ENCODE measurements around the gene KRT31.

KRT31 gene

GRCh38 chr17:41416479-41416878, 19.1 kb upstream of the KRT31 start:
- H2AFZ ChIP-seq (ENCODE audit: low read depth, low read length): no peak overlapping the region
- no peak for DNase-seq
- H3K27ac ChIP-seq (ENCODE audit: low read length): no peak overlapping the region
- no peak overlapping the region for H3K4me2 ChIP-seq (ENCODE audit: insufficient read depth, low read length)
- peaks cover 9% of the 10 kb centered on the region for H3K27me3 ChIP-seq (ENCODE audit: insufficient read depth, low read length, poor library complexity)
- no peak overlapping the region for H3K9ac ChIP-seq (ENCODE audit: low read depth, low read length)
- H3K36me3 ChIP-seq (ENCODE audit: insufficient read depth, low read length): no peaks in the 10 kb centered on the region
- no peaks in the 10 kb centered on the region for H3K9me3 ChIP-seq (ENCODE audit: insufficient read depth, low read length, severe bottlenecking)
- H3K4me3 ChIP-seq (ENCODE audit: low read depth in 1 of 2, low read length in 2 of 2): no peak overlapping the region
- ATAC-seq (ENCODE audit: insufficient read depth, low read depth): no peak
- no peaks in the 10 kb centered on the region for H3K79me2 ChIP-seq (ENCODE audit: insufficient read depth, low read length)
- TF ChIP-seq EZH2 (IDR thresholded peaks at IDR 0.05; ENCODE audit: borderline replicate concordance, low read depth, low read length, severe bottlenecking): no peak
- TF ChIP-seq, protein P1, sequence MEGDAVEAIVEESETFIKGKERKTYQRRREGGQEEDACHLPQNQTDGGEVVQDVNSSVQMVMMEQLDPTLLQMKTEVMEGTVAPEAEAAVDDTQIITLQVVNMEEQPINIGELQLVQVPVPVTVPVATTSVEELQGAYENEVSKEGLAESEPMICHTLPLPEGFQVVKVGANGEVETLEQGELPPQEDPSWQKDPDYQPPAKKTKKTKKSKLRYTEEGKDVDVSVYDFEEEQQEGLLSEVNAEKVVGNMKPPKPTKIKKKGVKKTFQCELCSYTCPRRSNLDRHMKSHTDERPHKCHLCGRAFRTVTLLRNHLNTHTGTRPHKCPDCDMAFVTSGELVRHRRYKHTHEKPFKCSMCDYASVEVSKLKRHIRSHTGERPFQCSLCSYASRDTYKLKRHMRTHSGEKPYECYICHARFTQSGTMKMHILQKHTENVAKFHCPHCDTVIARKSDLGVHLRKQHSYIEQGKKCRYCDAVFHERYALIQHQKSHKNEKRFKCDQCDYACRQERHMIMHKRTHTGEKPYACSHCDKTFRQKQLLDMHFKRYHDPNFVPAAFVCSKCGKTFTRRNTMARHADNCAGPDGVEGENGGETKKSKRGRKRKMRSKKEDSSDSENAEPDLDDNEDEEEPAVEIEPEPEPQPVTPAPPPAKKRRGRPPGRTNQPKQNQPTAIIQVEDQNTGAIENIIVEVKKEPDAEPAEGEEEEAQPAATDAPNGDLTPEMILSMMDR (IDR thresholded peaks at IDR 0.05; ENCODE audit: borderline replicate concordance, extremely low read depth, low read length, poor library complexity, severe bottlenecking): no peak
- no peaks in the 10 kb centered on the region for H4K20me1 ChIP-seq (ENCODE audit: insufficient read depth, low read length)
- H3K4me1 ChIP-seq (ENCODE audit: insufficient read depth, low read length): no peaks in the 10 kb centered on the region

DNA sequence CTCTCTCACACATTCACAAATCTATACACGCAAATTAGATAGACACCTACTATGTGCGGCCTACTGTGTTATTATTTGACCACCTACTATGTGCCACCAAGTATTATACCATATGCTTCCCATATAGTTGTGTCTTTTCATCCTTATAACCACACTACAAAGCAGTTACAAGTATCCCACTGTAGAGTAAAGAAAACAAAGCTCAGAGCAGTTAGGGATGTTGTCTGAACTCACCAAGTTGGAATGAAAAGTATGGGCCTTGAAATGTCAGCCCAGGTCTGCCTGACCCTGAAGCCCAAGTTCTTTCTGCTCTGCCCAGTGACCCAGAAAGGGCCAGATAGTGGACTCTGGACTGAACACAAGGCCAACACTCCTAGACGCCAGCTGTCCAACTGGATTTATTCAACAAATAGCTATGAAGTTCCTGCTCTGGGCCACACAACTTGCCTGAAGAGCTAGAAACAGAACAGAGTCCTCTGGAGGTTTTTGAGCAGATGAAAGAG, 18.5 kb upstream of the KRT31 start:
- H3K27ac ChIP-seq (ENCODE audit: low read length): no peak overlapping the region
- H3K79me2 ChIP-seq (ENCODE audit: insufficient read depth, low read length): no peaks in the 10 kb centered on the region
- peaks cover 5% of the 10 kb centered on the region for H3K27me3 ChIP-seq (ENCODE audit: insufficient read depth, low read length, poor library complexity)
- H3K4me2 ChIP-seq (ENCODE audit: insufficient read depth, low read length): no peak overlapping the region
- TF ChIP-seq, protein P1 (IDR thresholded peaks at IDR 0.05; ENCODE audit: borderline replicate concordance, extremely low read depth, low read length, poor library complexity, severe bottlenecking): no peak
- H3K4me1 ChIP-seq (ENCODE audit: insufficient read depth, low read length): no peaks in the 10 kb centered on the region
- H2AFZ ChIP-seq (ENCODE audit: low read depth, low read length): no peak overlapping the region
- no peak overlapping the region for H3K4me3 ChIP-seq (ENCODE audit: low read depth in 1 of 2, low read length in 2 of 2)
- no peaks in the 10 kb centered on the region for H3K9me3 ChIP-seq (ENCODE audit: insufficient read depth, low read length, severe bottlenecking)
- H3K9ac ChIP-seq (ENCODE audit: low read depth, low read length): no peak overlapping the region
- ATAC-seq (ENCODE audit: insufficient read depth, low read depth): no peak
- no peaks in the 10 kb centered on the region for H3K36me3 ChIP-seq (ENCODE audit: insufficient read depth, low read length)
- no peaks in the 10 kb centered on the region for H4K20me1 ChIP-seq (ENCODE audit: insufficient read depth, low read length)
- no peak for DNase-seq

GRCh38 chr17:41415411-41415810, 18.0 kb upstream of the KRT31 start:
- no peak overlapping the region for H3K27ac ChIP-seq (ENCODE audit: low read length)

More at GRCh38 chr17:41415411-41415810, 18.0 kb upstream of the KRT31 start:
- no peaks in the 10 kb centered on the region for H4K20me1 ChIP-seq (ENCODE audit: insufficient read depth, low read length)
- H3K9me3 ChIP-seq (ENCODE audit: insufficient read depth, low read length, severe bottlenecking): no peaks in the 10 kb centered on the region
- peaks cover 5% of the 10 kb centered on the region for H3K27me3 ChIP-seq (ENCODE audit: insufficient read depth, low read length, poor library complexity)
- no peak overlapping the region for H3K4me2 ChIP-seq (ENCODE audit: insufficient read depth, low read length)
- no peak for ATAC-seq (ENCODE audit: insufficient read depth, low read depth)
- H3K9ac ChIP-seq (ENCODE audit: low read depth, low read length): no peak overlapping the region
- H3K79me2 ChIP-seq (ENCODE audit: insufficient read depth, low read length): no peaks in the 10 kb centered on the region
- no peaks in the 10 kb centered on the region for H3K4me1 ChIP-seq (ENCODE audit: insufficient read depth, low read length)
- no peak for DNase-seq
- no peak overlapping the region for H3K4me3 ChIP-seq (ENCODE audit: low read depth in 1 of 2, low read length in 2 of 2)
- H3K36me3 ChIP-seq (ENCODE audit: insufficient read depth, low read length): no peaks in the 10 kb centered on the region
- no peak for TF ChIP-seq EZH2 (IDR thresholded peaks at IDR 0.05; ENCODE audit: borderline replicate concordance, low read depth, low read length, severe bottlenecking)
- TF ChIP-seq, protein P1 (IDR thresholded peaks at IDR 0.05; ENCODE audit: borderline replicate concordance, extremely low read depth, low read length, poor library complexity, severe bottlenecking): no peak
- no peak overlapping the region for H2AFZ ChIP-seq (ENCODE audit: low read depth, low read length)
